GM12873 (cell line): ENCODE results near the gene USF3.

ENCODE experiments used
- CTCF ChIP-seq: IDR thresholded peaks from 2 replicates; pipeline ENCODE4 v1.5.1; 2012; ENCODE audit warnings: low read depth, mild to moderate bottlenecking, moderate library complexity, low read length, control low read depth; ENCODE audit not compliant: insufficient read depth; ENCODE audit errors: missing control alignments

Gene USF3

GRCh38 chr3:113678773-113679172 is 17.7 kb downstream of the USF3 start:
- TF ChIP-seq CTCF = no peak

GRCh38 chr3:113677737-113678136 is 18.7 kb downstream of the USF3 start:
- no peak for TF ChIP-seq CTCF

GRCh38 chr3:113676261-113676660 is 20.2 kb downstream of the USF3 start:
- no peak for TF ChIP-seq CTCF

GRCh38 chr3:113673593-113673992 is 22.8 kb downstream of the USF3 start:
- no peak for TF ChIP-seq CTCF

GRCh38 chr3:113668015-113668414 is 28.4 kb downstream of the USF3 start:
- no peak for TF ChIP-seq CTCF

GRCh38 chr3:113664523-113665094 is 31.8 kb downstream of the USF3 start:
- no peak for TF ChIP-seq CTCF

GRCh38 chr3:113663761-113664160 is 32.7 kb downstream of the USF3 start:
- TF ChIP-seq CTCF = no peak
